Spleen (tissue), 7 donors: ENCODE results near the gene ALCAM.

Source experiments
- CTCF ChIP-seq, 11 experiments: fragments of 200-600 bp in 7 of 11; fragments of 450-650 bp in 4 of 11; sonication (generic) in 4 of 11; IDR thresholded peaks in 8 of 11; conservative IDR thresholded peaks in 3 of 11; 1 replicate in 7 of 11; 2 replicates in 4 of 11; pipeline versions ENCODE4 v1.4.0 to v1.8.0; 2016 to 2021; ENCODE audit warnings: antibody characterized with exemption in 11 of 11, inconsistent platforms in 4 of 11, mild to moderate bottlenecking in 1 of 11
- POLR2A ChIP-seq, 3 donors: fragments of 450-650 bp; IDR thresholded peaks; one replicate each; pipeline ENCODE4 v1.5.1; 2017; ENCODE audit warnings: antibody characterized with exemption in 3 of 3, mild to moderate bottlenecking in 1 of 3
- POLR2AphosphoS5 ChIP-seq, 3 donors: sonication (generic); formaldehyde crosslinking; IDR thresholded peaks; one replicate each; pipeline ENCODE4 v1.5.1; 2017; ENCODE audit warnings: antibody characterized with exemption in 3 of 3
- donor health status: DM: no; HTN: no; CAD: no; lungs with moderate emphysema.
- donor health status: DM: no; HTN: no; CAD: no.
- donor health status: DM: no; HTN: no; CAD: no.

- TF ChIP-seq CTCF (IDR thresholded peaks at IDR 0.05 in 8 of 11, conservative IDR thresholded peaks at IDR 0.05 in 3 of 11) (no peak), POLR2A (IDR thresholded peaks at IDR 0.05) (no peak), POLR2AphosphoS5 (IDR thresholded peaks at IDR 0.05) (no peak)
Observed at GRCh38 chr3:105470851-105471250, 104.1 kb downstream of the ALCAM start.
